ENCODE data around the gene POMT2.

Gene POMT2

DNA sequence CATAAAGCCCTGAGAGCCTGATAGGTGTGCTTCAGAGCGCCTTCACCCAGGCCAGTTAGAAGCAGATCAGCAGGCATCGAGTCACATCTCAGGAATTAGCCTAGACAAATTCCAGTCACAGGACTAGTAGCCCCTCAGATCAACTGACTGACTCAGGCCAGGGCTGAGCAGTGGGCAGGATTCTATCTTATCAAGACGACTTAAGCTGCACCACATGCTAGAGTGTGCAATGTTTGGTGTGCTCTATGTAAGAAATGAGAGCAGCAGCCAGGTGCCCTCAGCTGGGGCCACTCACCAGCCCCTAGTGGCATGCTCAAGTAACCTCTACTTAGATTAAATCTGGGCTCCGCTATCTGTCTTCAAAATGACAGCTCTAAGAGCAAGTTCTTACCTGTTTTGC, 30.0 kb downstream of the POMT2 start:
- TF ChIP-seq, protein P1, sequence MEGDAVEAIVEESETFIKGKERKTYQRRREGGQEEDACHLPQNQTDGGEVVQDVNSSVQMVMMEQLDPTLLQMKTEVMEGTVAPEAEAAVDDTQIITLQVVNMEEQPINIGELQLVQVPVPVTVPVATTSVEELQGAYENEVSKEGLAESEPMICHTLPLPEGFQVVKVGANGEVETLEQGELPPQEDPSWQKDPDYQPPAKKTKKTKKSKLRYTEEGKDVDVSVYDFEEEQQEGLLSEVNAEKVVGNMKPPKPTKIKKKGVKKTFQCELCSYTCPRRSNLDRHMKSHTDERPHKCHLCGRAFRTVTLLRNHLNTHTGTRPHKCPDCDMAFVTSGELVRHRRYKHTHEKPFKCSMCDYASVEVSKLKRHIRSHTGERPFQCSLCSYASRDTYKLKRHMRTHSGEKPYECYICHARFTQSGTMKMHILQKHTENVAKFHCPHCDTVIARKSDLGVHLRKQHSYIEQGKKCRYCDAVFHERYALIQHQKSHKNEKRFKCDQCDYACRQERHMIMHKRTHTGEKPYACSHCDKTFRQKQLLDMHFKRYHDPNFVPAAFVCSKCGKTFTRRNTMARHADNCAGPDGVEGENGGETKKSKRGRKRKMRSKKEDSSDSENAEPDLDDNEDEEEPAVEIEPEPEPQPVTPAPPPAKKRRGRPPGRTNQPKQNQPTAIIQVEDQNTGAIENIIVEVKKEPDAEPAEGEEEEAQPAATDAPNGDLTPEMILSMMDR (conservative IDR thresholded peaks at IDR 0.05; ENCODE audit: low read depth, low read length), result no peak
- no peak overlapping the region for H3K9ac ChIP-seq
- H4K20me1 ChIP-seq (ENCODE audit: insufficient read depth), result no peaks in the 10 kb centered on the region
- no peak overlapping the region for H3K4me3 ChIP-seq (IDR thresholded peaks at IDR 0.05; ENCODE audit: insufficient read depth, low read depth, low read length)
- H3K79me2 ChIP-seq (ENCODE audit: insufficient read depth, low read depth), result no peaks in the 10 kb centered on the region
- H3K27me3 ChIP-seq (ENCODE audit: insufficient read depth, low read depth), result no peaks in the 10 kb centered on the region
- H3K36me3 ChIP-seq (ENCODE audit: insufficient read depth), result no peaks in the 10 kb centered on the region
- no peak overlapping the region for H3K27ac ChIP-seq
- no peaks in the 10 kb centered on the region for H3K4me1 ChIP-seq (ENCODE audit: low read depth, poor library complexity, severe bottlenecking)
- no peak overlapping the region for H3K4me2 ChIP-seq
- no peak overlapping the region for H2AFZ ChIP-seq (ENCODE audit: low read depth)

DNA sequence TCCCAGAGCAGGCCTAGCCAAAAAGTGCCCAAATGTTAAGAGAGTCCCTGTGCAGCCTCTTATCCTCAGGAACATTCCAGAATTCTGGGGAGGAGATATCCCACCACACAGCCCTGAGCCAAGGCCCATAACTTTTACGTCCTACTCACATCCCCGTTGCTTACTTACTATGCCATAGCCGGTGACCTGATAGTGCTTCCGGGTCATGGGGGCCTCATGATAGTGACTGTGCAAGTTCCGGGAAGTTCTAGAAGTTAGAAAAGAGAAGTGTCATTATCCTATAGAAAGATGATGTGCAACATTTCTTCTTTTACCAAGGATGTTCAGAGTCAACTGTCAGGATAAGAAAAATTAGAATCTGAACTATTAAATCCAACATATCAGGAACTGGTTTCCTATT, 34.1 kb downstream of the POMT2 start:
- no peaks in the 10 kb centered on the region for H3K79me2 ChIP-seq (ENCODE audit: insufficient read depth, low read depth)
- no peak overlapping the region for H3K4me2 ChIP-seq
- H3K36me3 ChIP-seq (ENCODE audit: insufficient read depth), result no peaks in the 10 kb centered on the region
- H3K4me1 ChIP-seq (ENCODE audit: low read depth, poor library complexity, severe bottlenecking), result no peaks in the 10 kb centered on the region
- no peaks in the 10 kb centered on the region for H3K27me3 ChIP-seq (ENCODE audit: insufficient read depth, low read depth)
- no peak overlapping the region for H3K4me3 ChIP-seq (IDR thresholded peaks at IDR 0.05; ENCODE audit: insufficient read depth, low read depth, low read length)
- H4K20me1 ChIP-seq (ENCODE audit: insufficient read depth), result no peaks in the 10 kb centered on the region
- H3K27ac ChIP-seq, result no peak overlapping the region
- TF ChIP-seq, protein P1 (conservative IDR thresholded peaks at IDR 0.05; ENCODE audit: low read depth, low read length), result no peak
- H2AFZ ChIP-seq (ENCODE audit: low read depth), result no peak overlapping the region
- H3K9ac ChIP-seq, result no peak overlapping the region

DNA sequence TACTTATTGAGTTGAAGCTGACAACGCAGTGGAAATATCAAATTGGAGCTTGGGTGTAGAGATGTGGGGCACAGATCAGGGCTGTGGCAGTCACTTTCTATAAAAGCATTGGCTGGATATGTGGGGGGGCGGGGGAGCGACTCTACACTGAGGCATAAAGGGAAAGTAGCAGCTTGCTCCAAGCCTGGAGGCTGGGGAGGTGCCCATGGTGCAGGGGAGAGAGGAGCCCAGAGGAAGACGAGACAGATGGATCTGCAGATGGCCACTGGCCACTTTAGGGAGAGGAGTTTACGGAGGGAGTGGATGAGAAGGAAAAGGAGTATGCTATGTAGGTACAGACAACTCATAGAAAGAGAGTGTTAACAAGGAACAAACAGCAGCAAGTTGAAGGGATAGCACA, 36.2 kb downstream of the POMT2 start:
- H3K4me2 ChIP-seq, result no peak overlapping the region

DNA sequence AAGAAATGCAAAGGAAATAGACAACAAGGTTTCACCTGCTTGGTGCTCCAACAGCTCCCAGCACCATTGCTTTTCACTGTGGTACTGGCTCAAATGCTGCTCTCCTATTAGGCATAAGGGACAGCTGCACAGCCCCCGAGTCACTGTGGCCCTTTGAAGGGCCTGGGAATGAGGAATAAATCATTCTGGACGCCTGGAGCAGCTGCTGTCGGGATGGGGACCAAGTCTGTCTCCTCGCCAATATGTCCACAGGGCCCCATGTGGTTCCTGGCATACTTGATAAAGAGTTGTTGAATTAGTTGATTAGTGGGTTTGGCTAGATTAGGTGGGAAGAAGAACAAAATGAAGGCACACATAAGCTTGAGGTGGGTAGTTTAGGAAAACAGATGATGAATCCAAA, 36.6 kb downstream of the POMT2 start:
- Histone ChIP-seq H4K20me1 (ENCODE audit: insufficient read depth) (no peaks in the 10 kb centered on the region), H3K4me3 (IDR thresholded peaks at IDR 0.05; ENCODE audit: insufficient read depth, low read depth, low read length) (no peak overlapping the region), H2AFZ (ENCODE audit: low read depth) (no peak overlapping the region), H3K27ac (no peak overlapping the region), H3K4me1 (ENCODE audit: low read depth, poor library complexity, severe bottlenecking) (no peaks in the 10 kb centered on the region), H3K79me2 (ENCODE audit: insufficient read depth, low read depth) (no peaks in the 10 kb centered on the region), H3K9ac (no peak overlapping the region), H3K27me3 (ENCODE audit: insufficient read depth, low read depth) (no peaks in the 10 kb centered on the region), H3K36me3 (ENCODE audit: insufficient read depth) (no peaks in the 10 kb centered on the region), H3K4me2 (no peak overlapping the region)
- TF ChIP-seq, protein P1 (conservative IDR thresholded peaks at IDR 0.05; ENCODE audit: low read depth, low read length), result no peak

More for the DNA sequence above, 36.2 kb downstream of the POMT2 start:
- no peaks in the 10 kb centered on the region for H4K20me1 ChIP-seq (ENCODE audit: insufficient read depth)
- H3K9ac ChIP-seq, result no peak overlapping the region
- no peaks in the 10 kb centered on the region for H3K79me2 ChIP-seq (ENCODE audit: insufficient read depth, low read depth)
- no peaks in the 10 kb centered on the region for H3K36me3 ChIP-seq (ENCODE audit: insufficient read depth)
- TF ChIP-seq, protein P1 (conservative IDR thresholded peaks at IDR 0.05; ENCODE audit: low read depth, low read length), result no peak
- H3K27me3 ChIP-seq (ENCODE audit: insufficient read depth, low read depth), result no peaks in the 10 kb centered on the region
- H2AFZ ChIP-seq (ENCODE audit: low read depth), result no peak overlapping the region
- H3K4me1 ChIP-seq (ENCODE audit: low read depth, poor library complexity, severe bottlenecking), result no peaks in the 10 kb centered on the region
- no peak overlapping the region for H3K4me3 ChIP-seq (IDR thresholded peaks at IDR 0.05; ENCODE audit: insufficient read depth, low read depth, low read length)
- H3K27ac ChIP-seq, result no peak overlapping the region
